ENCODE measurements around the gene CCR6.

DNA sequence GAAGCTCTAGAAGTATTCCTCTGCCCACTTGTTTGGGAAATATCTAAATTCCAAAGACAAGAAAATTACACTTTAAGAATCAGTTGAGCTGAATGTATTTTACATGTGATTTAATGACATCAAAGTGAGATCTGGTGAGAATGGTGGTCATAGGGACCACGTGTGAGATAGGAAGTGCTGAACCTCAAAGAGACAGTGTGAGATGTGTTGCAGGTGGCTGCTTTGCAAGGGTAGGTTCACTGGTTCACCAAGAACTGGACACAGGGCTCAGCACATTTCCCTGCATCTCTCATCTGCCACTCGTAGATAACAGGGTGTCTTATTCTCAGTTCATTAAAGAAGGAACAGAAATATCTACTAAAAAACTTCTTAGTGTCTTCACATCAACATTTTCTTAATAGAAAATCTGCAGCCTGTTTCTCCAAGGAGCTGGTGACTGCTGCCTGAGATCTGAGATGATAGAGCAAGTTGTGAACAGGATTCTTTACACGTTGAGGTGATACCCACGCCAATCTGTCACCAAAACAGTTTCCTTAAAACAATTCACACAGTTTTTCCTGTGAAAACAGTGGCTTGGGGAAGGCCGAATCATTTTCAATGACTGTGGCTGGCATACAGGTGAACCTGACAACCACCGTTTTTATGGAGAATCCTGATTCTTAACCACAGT lies 7.2 kb downstream of the CCR6 start:
- TF ChIP-seq, protein P1, sequence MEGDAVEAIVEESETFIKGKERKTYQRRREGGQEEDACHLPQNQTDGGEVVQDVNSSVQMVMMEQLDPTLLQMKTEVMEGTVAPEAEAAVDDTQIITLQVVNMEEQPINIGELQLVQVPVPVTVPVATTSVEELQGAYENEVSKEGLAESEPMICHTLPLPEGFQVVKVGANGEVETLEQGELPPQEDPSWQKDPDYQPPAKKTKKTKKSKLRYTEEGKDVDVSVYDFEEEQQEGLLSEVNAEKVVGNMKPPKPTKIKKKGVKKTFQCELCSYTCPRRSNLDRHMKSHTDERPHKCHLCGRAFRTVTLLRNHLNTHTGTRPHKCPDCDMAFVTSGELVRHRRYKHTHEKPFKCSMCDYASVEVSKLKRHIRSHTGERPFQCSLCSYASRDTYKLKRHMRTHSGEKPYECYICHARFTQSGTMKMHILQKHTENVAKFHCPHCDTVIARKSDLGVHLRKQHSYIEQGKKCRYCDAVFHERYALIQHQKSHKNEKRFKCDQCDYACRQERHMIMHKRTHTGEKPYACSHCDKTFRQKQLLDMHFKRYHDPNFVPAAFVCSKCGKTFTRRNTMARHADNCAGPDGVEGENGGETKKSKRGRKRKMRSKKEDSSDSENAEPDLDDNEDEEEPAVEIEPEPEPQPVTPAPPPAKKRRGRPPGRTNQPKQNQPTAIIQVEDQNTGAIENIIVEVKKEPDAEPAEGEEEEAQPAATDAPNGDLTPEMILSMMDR (IDR thresholded peaks at IDR 0.05) = no peak
- no peak for TF ChIP-seq POLR2A (IDR thresholded peaks at IDR 0.05)
- no peak for TF ChIP-seq EP300 (IDR thresholded peaks at IDR 0.05)
- TF ChIP-seq POLR2AphosphoS5 (IDR thresholded peaks at IDR 0.05) = no peak
